Measurements from ENCODE around the gene TEX14.

The TEX14 gene

DNA sequence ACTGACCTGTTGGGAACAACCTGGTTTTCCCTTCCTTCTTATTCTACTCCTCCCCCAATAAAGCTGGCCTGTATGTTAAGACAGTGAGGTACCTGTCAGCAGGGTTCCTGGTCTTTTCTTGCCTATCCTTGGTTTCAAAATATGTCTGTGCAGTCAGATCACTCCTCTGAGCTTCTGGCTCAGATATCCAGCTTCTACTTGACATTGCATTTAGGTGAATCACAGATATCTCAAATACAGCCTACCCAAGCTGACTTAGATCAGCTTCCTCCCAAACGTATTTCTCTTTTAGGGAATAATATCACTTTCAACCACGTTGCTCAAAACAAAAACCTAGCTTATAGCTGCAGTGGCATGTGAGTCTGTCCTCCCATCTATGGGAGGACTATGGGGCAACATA, 48.7 kb downstream of the TEX14 start:
- DNase-seq (ENCODE audit: low spot score): no peak

- DNase-seq (ENCODE audit: low spot score): no peak
Measured at GRCh38 chr17:58641887-58642311, 49.9 kb downstream of the TEX14 start.

- no peak for DNase-seq (ENCODE audit: low spot score)
Measured at GRCh38 chr17:58640202-58640601, 51.6 kb downstream of the TEX14 start.

DNA sequence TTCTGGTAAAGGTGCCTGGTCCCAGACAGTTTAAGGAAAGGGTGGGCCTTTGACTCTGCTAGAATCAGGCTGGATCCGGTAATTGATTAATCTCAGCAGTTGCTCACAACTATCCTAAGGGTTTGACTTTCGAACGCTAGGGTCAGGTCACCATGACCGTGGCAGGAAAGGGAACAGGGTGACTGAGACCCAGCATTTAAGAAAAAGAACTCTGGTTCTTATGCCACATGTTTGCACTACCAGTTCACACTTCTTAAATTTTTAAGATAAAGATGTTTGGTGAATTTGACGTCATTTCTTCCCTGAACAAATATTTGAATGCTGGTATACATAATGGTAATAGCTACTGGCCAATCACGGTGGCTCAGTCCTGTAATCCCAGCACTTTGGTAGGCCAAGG, 52.2 kb downstream of the TEX14 start:
- no peak for DNase-seq (ENCODE audit: low spot score)

GRCh38 chr17:58637011-58637570, 54.8 kb downstream of the TEX14 start:
- DNase-seq (ENCODE audit: low spot score): no peak

DNA sequence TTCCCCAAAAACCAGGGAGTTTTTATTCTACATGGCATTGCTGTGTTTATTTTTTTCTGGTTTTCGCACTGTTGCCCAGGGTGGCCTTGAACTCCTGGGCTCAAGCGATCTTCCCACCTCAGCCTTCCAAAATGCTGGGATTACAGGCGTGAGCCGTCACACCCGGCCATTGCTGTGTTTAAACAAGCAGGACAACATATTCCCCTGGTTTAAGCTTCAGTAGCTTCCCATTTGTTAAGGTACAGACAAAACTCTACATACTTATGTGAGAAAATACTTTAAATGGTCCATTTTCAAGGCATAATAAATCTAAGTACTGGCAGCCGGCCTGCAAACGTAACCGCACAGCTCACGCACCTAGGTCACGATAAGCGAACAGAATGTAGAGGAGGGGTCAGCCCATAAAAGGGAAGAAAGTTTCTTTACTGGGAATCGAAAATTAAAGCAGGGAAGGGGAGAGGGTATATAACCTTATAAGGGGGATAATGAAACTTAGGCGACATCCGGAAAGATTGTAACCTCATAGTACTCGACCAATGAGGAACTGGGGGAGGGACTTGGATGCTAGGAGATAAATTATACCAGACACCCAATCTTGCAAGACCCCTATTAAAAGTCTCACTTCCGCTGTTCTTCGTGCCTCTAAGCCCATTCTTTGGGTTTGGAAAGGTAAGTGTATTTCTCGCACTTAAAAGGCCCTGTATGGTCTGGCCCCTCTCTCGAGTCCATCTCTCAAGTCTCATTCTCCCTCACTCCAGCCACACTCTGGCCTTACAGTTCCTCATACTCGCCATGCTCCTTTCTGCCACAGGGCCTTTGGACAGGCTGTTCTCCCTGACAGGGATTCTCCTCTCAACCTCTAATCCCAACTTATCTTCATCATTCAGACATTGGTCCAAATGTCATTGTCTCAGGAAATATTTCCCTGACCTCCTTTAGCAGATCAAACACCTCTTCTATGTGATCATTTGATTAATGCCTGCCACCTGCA, 59.2 kb downstream of the TEX14 start:
- no peak for DNase-seq (ENCODE audit: low spot score)

GRCh38 chr17:58631523-58632323, 60.1 kb downstream of the TEX14 start:
- DNase-seq (ENCODE audit: low spot score): peak; percentile 86

- no peak for DNase-seq (ENCODE audit: low spot score)
Measured at GRCh38 chr17:58630883-58631522, 60.8 kb downstream of the TEX14 start.

DNA sequence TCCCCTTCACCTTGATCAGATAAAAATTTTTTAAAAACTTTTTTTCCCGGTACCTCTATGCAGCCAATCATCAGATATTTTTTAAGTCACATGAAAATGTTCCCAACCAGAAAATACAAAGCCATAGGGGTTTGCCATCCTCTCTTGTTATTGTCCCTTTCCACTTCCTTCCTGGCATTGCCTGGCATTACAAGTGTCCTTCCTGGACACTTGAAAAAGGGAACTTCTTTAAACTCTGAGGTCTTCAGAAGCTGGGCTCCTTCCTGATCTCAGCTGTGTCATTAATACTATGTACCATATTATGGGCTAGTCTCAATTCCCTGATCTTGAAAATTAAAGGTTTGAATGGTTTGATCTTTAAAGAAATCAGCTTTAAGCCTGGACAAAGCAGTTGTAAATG, 64.9 kb downstream of the TEX14 start:
- DNase-seq (ENCODE audit: low spot score): no peak

DNA sequence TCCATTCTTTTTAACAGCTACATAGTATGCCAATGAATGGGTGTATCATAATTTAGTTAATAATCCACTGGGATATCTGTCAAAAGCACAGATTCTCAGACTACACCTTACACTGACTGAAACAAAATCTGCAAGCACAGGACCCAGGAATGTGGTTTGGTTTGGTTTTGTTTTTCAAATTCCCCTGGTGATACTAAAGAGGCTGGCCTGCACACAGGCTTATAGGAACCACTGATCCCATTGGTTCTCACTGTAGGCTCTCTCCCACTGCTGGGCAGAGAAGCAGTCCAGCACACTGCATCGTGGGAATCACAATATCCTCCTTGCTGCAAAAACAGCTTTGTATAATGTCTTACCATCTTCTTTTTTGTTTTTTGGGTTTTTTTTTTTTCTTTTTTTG, 67.1 kb downstream of the TEX14 start:
- no peak for DNase-seq (ENCODE audit: low spot score)

DNA sequence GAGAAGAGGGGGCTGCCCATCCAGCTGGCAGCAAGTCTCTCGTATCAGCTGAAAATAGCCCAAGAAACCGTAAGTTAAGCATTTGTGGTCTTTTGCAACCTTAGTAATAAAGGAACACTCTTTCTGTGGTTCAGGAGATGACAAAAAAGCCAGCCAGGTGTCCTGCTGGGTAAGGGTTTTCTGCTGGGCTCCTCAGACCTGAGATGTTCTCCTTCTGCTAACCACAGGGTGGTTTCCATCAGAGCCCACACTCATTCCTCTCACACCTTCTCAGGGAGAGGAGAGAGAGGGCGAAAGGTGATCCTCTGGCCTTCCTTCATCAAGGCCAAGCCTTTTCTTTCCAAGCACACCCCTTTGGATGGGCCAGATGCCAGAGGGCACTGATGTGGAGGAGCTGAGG, 70.7 kb downstream of the TEX14 start:
- no peak for DNase-seq (ENCODE audit: low spot score)

GRCh38 chr17:58618336-58618735, 73.5 kb downstream of the TEX14 start:
- no peak for DNase-seq (ENCODE audit: low spot score)

- DNase-seq (ENCODE audit: low spot score): no peak
Measured at GRCh38 chr17:58617563-58617962, 74.3 kb downstream of the TEX14 start.

DNA sequence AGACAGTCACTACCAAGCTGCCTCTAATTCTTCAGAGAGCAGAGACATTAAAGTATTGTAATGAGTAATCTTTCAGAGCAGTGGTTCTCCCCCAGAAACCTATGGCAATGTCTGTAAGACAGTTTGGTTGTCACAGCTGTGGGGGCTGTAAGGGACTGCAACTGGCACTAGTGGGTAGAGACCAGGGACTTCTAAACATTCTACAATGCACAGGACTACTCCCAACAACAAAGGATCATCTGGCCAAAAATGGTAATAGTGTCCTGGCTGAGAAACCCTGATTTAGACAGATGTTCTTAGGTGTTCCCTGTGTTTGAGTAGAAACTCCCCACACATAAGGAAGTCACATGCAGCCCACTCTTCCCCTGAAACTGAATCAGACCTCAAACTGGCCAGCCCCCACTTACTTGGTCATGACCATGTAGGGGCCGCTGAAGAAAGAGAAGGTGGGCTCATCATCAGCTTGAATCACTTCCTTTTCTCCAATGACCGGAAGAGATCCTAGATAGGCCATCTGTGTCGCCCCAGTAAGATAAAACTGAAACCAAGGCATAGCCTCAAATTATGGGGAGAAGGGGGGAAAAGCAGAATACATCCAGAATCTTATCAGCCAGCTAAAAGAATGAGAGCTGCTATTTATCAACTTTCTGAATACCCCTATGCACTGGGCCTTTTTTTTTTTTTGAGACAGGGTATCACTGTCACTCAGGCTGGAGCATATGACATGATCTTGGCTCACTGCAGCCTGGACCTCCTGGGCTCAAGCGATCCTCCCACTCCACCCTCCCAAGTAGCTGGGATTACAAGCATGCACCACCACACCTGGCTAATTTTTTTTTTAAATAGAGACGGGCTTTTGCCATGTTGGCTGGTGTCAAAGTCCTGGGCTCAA, 75.8 kb downstream of the TEX14 start:
- DNase-seq (ENCODE audit: low spot score): no peak

DNA sequence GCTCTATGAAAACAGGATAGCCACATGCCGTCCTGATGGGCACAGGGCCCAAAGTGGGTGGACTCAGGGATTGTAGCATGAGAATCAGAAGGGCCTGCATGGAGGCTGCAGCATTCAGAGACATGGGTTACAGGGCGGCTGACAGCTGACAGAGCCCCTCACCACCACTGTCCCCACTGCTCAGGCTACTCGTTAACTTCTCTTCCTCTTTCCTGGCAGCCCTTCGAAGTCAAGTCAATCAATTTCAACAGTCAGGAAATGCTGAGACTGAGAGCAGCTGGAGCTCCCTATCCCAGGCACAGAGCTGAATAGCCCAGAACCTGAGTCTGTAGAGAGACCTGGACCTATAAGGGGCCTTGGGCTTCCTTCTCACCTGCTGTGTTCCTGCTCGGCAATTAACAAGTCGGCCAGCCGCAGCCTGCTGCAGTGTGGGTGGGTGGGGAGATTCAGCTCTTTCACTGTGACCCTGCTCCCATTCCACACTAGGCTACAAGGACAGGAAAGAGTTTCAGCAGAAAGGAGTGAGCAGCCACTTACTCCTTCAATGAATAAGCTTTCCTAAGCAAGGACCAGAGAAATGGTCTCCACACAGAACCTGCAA, 76.9 kb downstream of the TEX14 start:
- peak; percentile 25 for DNase-seq (ENCODE audit: low spot score)

DNA sequence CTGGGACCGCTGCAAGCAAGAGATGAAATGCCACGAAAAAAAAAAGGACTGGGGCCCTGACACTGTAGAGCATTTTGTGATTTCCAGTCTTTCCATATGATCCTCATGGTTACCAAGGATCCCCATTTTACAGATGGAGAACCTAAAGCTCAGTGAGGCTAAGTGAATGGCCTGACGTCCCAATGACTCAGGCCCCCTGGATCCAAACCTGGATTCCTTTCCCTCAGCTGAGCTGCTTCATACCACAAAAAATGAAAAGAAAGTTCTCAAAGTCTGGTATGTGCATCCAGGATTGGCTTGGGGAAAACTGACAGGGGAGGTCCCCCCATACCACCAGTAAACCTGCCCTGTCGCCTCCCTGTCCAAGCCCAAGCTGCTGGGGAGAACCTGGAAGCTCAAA, 80.5 kb downstream of the TEX14 start:
- no peak for DNase-seq (ENCODE audit: low spot score)

- DNase-seq (ENCODE audit: low spot score): no peak
Measured at GRCh38 chr17:58606934-58607333, 84.9 kb downstream of the TEX14 start.

- no peak for DNase-seq (ENCODE audit: low spot score)
Measured at GRCh38 chr17:58605986-58606385, 85.9 kb downstream of the TEX14 start.

GRCh38 chr17:58605470-58605869, 86.4 kb downstream of the TEX14 start:
- DNase-seq (ENCODE audit: low spot score): no peak

DNA sequence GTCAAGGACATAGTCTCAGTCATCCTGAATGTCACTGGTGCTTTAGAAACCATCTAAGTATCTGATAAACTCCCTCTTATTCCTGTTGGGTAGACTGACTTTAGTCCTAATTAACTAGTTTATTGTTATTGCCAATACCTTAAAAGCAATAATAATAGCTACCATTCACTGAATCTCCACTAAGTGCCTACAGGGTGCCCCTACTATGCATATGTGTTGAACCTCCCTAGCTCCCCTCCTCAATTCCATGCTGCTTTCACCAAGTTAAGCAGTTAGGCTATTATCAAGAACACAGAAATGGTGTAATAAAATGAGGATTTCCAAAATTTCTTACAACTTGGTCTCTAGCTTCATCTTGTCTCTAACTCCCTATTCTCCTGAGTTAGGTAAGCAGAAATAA, 89.9 kb downstream of the TEX14 start:
- no peak for DNase-seq (ENCODE audit: low spot score)

DNA sequence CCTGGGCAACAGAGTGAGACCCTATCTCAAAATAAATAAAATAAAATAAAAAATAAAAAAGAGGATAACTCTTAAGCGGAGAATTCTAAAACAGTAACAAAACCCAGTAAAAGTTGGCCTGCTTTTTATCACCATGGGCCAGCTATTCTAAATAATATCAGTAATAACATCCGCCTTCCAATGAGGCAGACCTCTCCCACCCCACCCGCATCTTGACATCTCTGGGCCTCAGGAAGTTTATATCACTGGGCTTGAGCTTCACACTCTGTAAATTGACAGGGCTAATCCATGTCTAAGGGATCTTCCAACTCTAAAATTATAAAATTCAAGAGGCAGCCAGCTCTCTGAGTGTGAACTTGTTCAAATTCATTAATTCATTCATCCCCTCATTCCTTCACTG, 94.5 kb downstream of the TEX14 start:
- no peak for DNase-seq (ENCODE audit: low spot score)
